OCI-LY1 (cell line): ENCODE measurements around the gene EWSR1.

Experiments used
- H2AFZ ChIP-seq: fragments of 200-600 bp; sonication (generic), shearing (Covaris generic); 2 replicates; pipeline ENCODE4 v1.6.0; 2014; ENCODE audit warnings: antibody characterized with exemption, mild to moderate bottlenecking, low read length
- H3F3A ChIP-seq: fragments of 200-600 bp; sonication (generic), shearing (Covaris generic); 2 replicates; pipeline ENCODE4 v1.6.0; 2014; ENCODE audit warnings: mild to moderate bottlenecking, antibody characterized with exemption, low read length, moderate library complexity; ENCODE audit not compliant: insufficient read depth
- H3K27ac ChIP-seq: fragments of 200-600 bp; sonication (generic); 2 replicates; pipeline ENCODE4 v1.5.1; 2014; ENCODE audit warnings: low read length, mixed run types, mild to moderate bottlenecking, low read depth; ENCODE audit not compliant: poor library complexity, severe bottlenecking
- H3K27me3 ChIP-seq: fragments of 200-600 bp; sonication (generic); 2 replicates; pipeline ENCODE4 v1.6.0; 2014; ENCODE audit warnings: antibody characterized with exemption, mild to moderate bottlenecking, low read length, moderate library complexity; ENCODE audit not compliant: insufficient read depth
- H3K36me3 ChIP-seq: fragments of 200-600 bp; sonication (generic); 2 replicates; pipeline ENCODE4 v1.6.1; 2014; ENCODE audit warnings: mild to moderate bottlenecking, antibody characterized with exemption, low read length, moderate library complexity, mixed read lengths; ENCODE audit not compliant: insufficient read depth
- H3K4me1 ChIP-seq: fragments of 200-600 bp; sonication (generic); 2 replicates; pipeline ENCODE4 v1.5.1; 2014; ENCODE audit warnings: mild to moderate bottlenecking, low read length, moderate library complexity; ENCODE audit not compliant: insufficient read depth, severe bottlenecking
- H3K4me2 ChIP-seq: fragments of 200-600 bp; sonication (generic), shearing (Covaris generic); 2 replicates; pipeline ENCODE4 v1.6.1; 2014; ENCODE audit warnings: low read length
- H3K4me3 ChIP-seq: fragments of 200-600 bp; sonication (generic); 2 replicates; pipeline ENCODE4 v1.5.1; 2014; ENCODE audit warnings: low read length, low read depth, mild to moderate bottlenecking, mixed read lengths; ENCODE audit not compliant: poor library complexity, severe bottlenecking
- H3K79me2 ChIP-seq: fragments of 200-600 bp; shearing (Covaris generic); 2 replicates; pipeline ENCODE4 v1.6.1; 2016; ENCODE audit warnings: mixed run types, low read length, mixed read lengths; ENCODE audit not compliant: insufficient read depth
- H3K9ac ChIP-seq: fragments of 200-600 bp; sonication (generic), shearing (Covaris generic); 2 replicates; pipeline ENCODE4 v1.6.1; 2014; ENCODE audit warnings: mild to moderate bottlenecking, low read length, mixed read lengths
- H3K9me2 ChIP-seq: fragments of 200-600 bp; sonication (generic), shearing (Covaris generic); 2 replicates; pipeline ENCODE4 v1.6.1; 2014; ENCODE audit warnings: low read depth, mild to moderate bottlenecking, low read length, mixed read lengths
- H3K9me3 ChIP-seq: fragments of 200-600 bp; shearing (Covaris generic); 2 replicates; pipeline ENCODE4 v1.6.1; 2014; ENCODE audit warnings: low read length, mixed read lengths
- H4K20me1 ChIP-seq: fragments of 200-600 bp; sonication (generic), shearing (Covaris generic); 2 replicates; pipeline ENCODE4 v1.6.0; 2016; ENCODE audit warnings: mild to moderate bottlenecking, low read length; ENCODE audit not compliant: insufficient read depth
- EZH2 ChIP-seq: fragments of 200-600 bp; sonication (generic), shearing (Covaris generic); IDR thresholded peaks from 2 replicates; pipeline ENCODE4 v1.8.0; 2017; ENCODE audit warnings: borderline replicate concordance, mixed run types, mild to moderate bottlenecking, antibody characterized with exemption, low read length, moderate library complexity, mixed read lengths
- TF ChIP-seq, protein P1 (sequence below): fragments of 200-600 bp; sonication (generic), shearing (Covaris generic); IDR thresholded peaks from 2 replicates; pipeline ENCODE4 v1.5.1; 2017; ENCODE audit warnings: mild to moderate bottlenecking, antibody characterized with exemption, low read length, moderate library complexity, mixed read lengths

Gene EWSR1

GRCh38 chr22:29330291-29330690 is 62.2 kb downstream of the EWSR1 start:
- H2AFZ ChIP-seq = no peak overlapping the region
- H4K20me1 ChIP-seq = no peaks in the 10 kb centered on the region
- H3K4me2 ChIP-seq = no peak overlapping the region
- no peak overlapping the region for H3K4me3 ChIP-seq
- no peaks in the 10 kb centered on the region for H3K79me2 ChIP-seq
- no peaks in the 10 kb centered on the region for H3K9me3 ChIP-seq
- no peaks in the 10 kb centered on the region for H3K4me1 ChIP-seq
- H3K36me3 ChIP-seq = peaks cover 93% of the 10 kb centered on the region
- H3F3A ChIP-seq = no peaks in the 10 kb centered on the region
- no peaks in the 10 kb centered on the region for H3K9me2 ChIP-seq
- TF ChIP-seq EZH2 = no peak
- TF ChIP-seq, protein P1, sequence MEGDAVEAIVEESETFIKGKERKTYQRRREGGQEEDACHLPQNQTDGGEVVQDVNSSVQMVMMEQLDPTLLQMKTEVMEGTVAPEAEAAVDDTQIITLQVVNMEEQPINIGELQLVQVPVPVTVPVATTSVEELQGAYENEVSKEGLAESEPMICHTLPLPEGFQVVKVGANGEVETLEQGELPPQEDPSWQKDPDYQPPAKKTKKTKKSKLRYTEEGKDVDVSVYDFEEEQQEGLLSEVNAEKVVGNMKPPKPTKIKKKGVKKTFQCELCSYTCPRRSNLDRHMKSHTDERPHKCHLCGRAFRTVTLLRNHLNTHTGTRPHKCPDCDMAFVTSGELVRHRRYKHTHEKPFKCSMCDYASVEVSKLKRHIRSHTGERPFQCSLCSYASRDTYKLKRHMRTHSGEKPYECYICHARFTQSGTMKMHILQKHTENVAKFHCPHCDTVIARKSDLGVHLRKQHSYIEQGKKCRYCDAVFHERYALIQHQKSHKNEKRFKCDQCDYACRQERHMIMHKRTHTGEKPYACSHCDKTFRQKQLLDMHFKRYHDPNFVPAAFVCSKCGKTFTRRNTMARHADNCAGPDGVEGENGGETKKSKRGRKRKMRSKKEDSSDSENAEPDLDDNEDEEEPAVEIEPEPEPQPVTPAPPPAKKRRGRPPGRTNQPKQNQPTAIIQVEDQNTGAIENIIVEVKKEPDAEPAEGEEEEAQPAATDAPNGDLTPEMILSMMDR = no peak
- H3K27ac ChIP-seq = no peak overlapping the region
- no peak overlapping the region for H3K9ac ChIP-seq
- no peaks in the 10 kb centered on the region for H3K27me3 ChIP-seq

- Histone ChIP-seq H3F3A (no peaks in the 10 kb centered on the region), H3K4me2 (no peak overlapping the region), H3K9me2 (no peaks in the 10 kb centered on the region), H3K36me3 (peaks cover 97% of the 10 kb centered on the region), H3K27me3 (no peaks in the 10 kb centered on the region), H3K9ac (no peak overlapping the region), H3K4me3 (no peak overlapping the region), H2AFZ (no peak overlapping the region), H3K4me1 (no peaks in the 10 kb centered on the region), H3K79me2 (no peaks in the 10 kb centered on the region), H3K27ac (no peak overlapping the region), H4K20me1 (no peaks in the 10 kb centered on the region), H3K9me3 (no peaks in the 10 kb centered on the region)
- TF ChIP-seq, protein P1 = no peak
- no peak for TF ChIP-seq EZH2
Observed at GRCh38 chr22:29330753-29331152, 62.7 kb downstream of the EWSR1 start.

DNA sequence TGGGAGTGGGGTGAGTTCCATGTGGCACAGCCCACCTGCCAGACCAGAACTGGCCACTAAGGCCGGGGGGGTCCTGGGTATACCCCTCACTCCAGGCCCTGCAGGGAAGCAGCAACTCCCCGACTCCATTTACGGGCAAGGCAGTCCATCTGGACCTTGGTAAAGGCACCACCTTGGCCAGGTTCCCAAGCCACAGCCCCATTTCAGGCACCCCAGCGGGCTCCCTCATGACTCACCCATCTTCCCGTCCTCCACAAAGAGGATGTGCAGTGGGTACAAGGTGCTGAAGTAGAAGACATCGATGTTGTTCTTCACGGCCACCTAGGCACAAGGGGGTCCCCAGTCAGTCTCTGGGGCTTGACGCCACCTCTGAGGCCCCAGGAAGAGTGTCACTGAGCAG is 63.1 kb downstream of the EWSR1 start:
- Histone ChIP-seq H3K9me3 (no peaks in the 10 kb centered on the region), H4K20me1 (no peaks in the 10 kb centered on the region), H3K9me2 (no peaks in the 10 kb centered on the region), H3K4me2 (no peak overlapping the region), H3K27ac (no peak overlapping the region), H3K4me3 (no peak overlapping the region), H3K4me1 (no peaks in the 10 kb centered on the region), H3K27me3 (no peaks in the 10 kb centered on the region), H2AFZ (no peak overlapping the region), H3K9ac (no peak overlapping the region), H3K79me2 (no peaks in the 10 kb centered on the region), H3F3A (no peaks in the 10 kb centered on the region), H3K36me3 (peaks cover 97% of the 10 kb centered on the region)
- no peak for TF ChIP-seq EZH2
- TF ChIP-seq, protein P1 = no peak
